IMR-90 (cell line): Measurements from ENCODE around the gene HIC2. TPM values are rescaled to one million over a fixed set of nuclear protein-coding genes. Genes with fewer than 3 reads are reported as not detected.

ENCODE experiments used
- ATAC-seq: fragments of 200-7000 bp; cut with Tn5 transposase; 2 replicates; pipeline ENCODE4 v1.9.1; 2020; ENCODE audit warnings: low read depth, mild to moderate bottlenecking, moderate library complexity
- BruUV-seq: library from RNA; stranded (reverse); fragments of 400-500 nt; replicated peaks from 2 replicates; lab custom pipeline; 2021; lab: Mats Ljungman, UMichigan
- CTCF ChIA-PET: fragments of 300-600 bp; formaldehyde crosslinking; extraction: SDS; loops from one replicate; lab custom pipeline; 2021; ENCODE audit warnings: antibody characterized with exemption; lab: Yijun Ruan, JAX
- POLR2A ChIA-PET: fragments of 300-600 bp; sonication (Branson Sonifier 250); formaldehyde crosslinking; loops from one replicate; lab custom pipeline; 2022; ENCODE audit warnings: antibody characterized with exemption; ENCODE audit not compliant: unreplicated experiment; lab: Charles Lee
- DNase-seq: peaks from one replicate; pipeline ENCODE4 v3.0.0; 2013
- H2AFZ ChIP-seq: replicated peaks from 2 replicates; pipeline ENCODE3; 2013; ENCODE audit warnings: low read length, mild to moderate bottlenecking; ENCODE audit not compliant: poor library complexity
- H2AK5ac ChIP-seq: 2 replicates; pipeline ENCODE4 v1.6.1; 2013; ENCODE audit warnings: low read depth, low read length, inconsistent platforms
- H2AK9ac ChIP-seq: replicated peaks from 2 replicates; pipeline ENCODE3; 2013; ENCODE audit warnings: mild to moderate bottlenecking, low read depth, low read length, moderate library complexity; ENCODE audit not compliant: poor library complexity
- H2BK120ac ChIP-seq: 2 replicates; pipeline ENCODE4 v1.6.1; 2013; ENCODE audit warnings: low read depth, low read length, inconsistent platforms
- H2BK15ac ChIP-seq: 3 replicates; pipeline ENCODE4 v1.6.1; 2013; ENCODE audit warnings: low read depth, low read length, inconsistent platforms
- H2BK20ac ChIP-seq: 2 replicates; pipeline ENCODE4 v1.6.1; 2013; ENCODE audit warnings: low read depth, mild to moderate bottlenecking, inconsistent platforms, low read length, moderate library complexity
- H2BK5ac ChIP-seq: 2 replicates; pipeline ENCODE4 v1.6.1; 2013; ENCODE audit warnings: mild to moderate bottlenecking, low read depth, low read length, inconsistent platforms; ENCODE audit not compliant: poor library complexity, severe bottlenecking
- H3K14ac ChIP-seq: replicated peaks from 2 replicates; pipeline ENCODE4 v1.6.1; 2013; ENCODE audit warnings: low read depth, low read length, inconsistent platforms
- H3K18ac ChIP-seq: 2 replicates; pipeline ENCODE4 v1.6.1; 2013; ENCODE audit warnings: low read depth, low read length, control low read depth
- H3K23ac ChIP-seq: 2 replicates; pipeline ENCODE4 v1.6.1; 2013; ENCODE audit warnings: low read depth, low read length, inconsistent platforms
- H3K27ac ChIP-seq: 2 replicates; pipeline ENCODE4 v1.5.1; 2013; ENCODE audit warnings: mild to moderate bottlenecking, control low read depth, low read length; ENCODE audit not compliant: insufficient read depth
- H3K27me3 ChIP-seq: 2 replicates; pipeline ENCODE4 v1.6.1; 2013; ENCODE audit warnings: low read length; ENCODE audit not compliant: control insufficient read depth, insufficient read depth
- H3K36me3 ChIP-seq: 2 replicates; pipeline ENCODE4 v1.6.1; 2013; ENCODE audit warnings: low read length, mixed read lengths; ENCODE audit not compliant: control insufficient read depth, insufficient read depth
- H3K4ac ChIP-seq: 2 replicates; pipeline ENCODE4 v1.6.1; 2013; ENCODE audit warnings: low read depth, low read length, inconsistent platforms
- H3K4me1 ChIP-seq: 2 replicates; pipeline ENCODE4 v1.6.1; 2013; ENCODE audit warnings: low read length, mixed read lengths; ENCODE audit not compliant: control insufficient read depth, insufficient read depth
- H3K4me2 ChIP-seq: 2 replicates; pipeline ENCODE4 v1.6.1; 2013; ENCODE audit warnings: low read depth, mild to moderate bottlenecking, control low read depth, low read length, moderate library complexity
- H3K4me3 ChIP-seq: 2 replicates; pipeline ENCODE4 v1.5.1; 2013; ENCODE audit warnings: low read depth, mild to moderate bottlenecking, control low read depth, low read length, moderate library complexity; ENCODE audit not compliant: insufficient read depth
- H3K56ac ChIP-seq: 2 replicates; pipeline ENCODE4 v1.6.1; 2013; ENCODE audit warnings: low read length, inconsistent platforms; ENCODE audit not compliant: insufficient read depth; ENCODE audit errors: extremely low read depth
- H3K79me1 ChIP-seq, 2 experiments: 2 replicates each; pipeline ENCODE4 v1.6.1; 2013; ENCODE audit warnings: low read length in 2 of 2, inconsistent platforms in 1 of 2, low read depth in 1 of 2
- H3K9ac ChIP-seq: 2 replicates; pipeline ENCODE4 v1.6.1; 2013; ENCODE audit warnings: low read depth, low read length, control low read depth
- H3K9me1 ChIP-seq: 2 replicates; pipeline ENCODE4 v1.6.1; 2013; ENCODE audit warnings: low read length, inconsistent platforms; ENCODE audit not compliant: insufficient read depth
- H3K9me3 ChIP-seq: 2 replicates; pipeline ENCODE4 v1.6.1; 2013; ENCODE audit warnings: low read length; ENCODE audit not compliant: control insufficient read depth, insufficient read depth
- H4K20me1 ChIP-seq: 2 replicates; pipeline ENCODE4 v1.6.1; 2013; ENCODE audit warnings: low read length, inconsistent platforms; ENCODE audit not compliant: insufficient read depth
- H4K5ac ChIP-seq: 2 replicates; pipeline ENCODE4 v1.6.1; 2013; ENCODE audit warnings: mild to moderate bottlenecking, low read depth, low read length, control low read depth
- H4K8ac ChIP-seq, 2 experiments: 2 replicates each; pipeline ENCODE4 v1.6.1; 2013; ENCODE audit warnings: low read depth in 2 of 2, low read length in 2 of 2, control low read depth in 1 of 2, inconsistent platforms in 1 of 2
- H4K91ac ChIP-seq: 2 replicates; pipeline ENCODE4 v1.6.1; 2013; ENCODE audit warnings: low read depth, low read length, inconsistent platforms; ENCODE audit not compliant: insufficient read depth
- BHLHE40 ChIP-seq: fragments of 150-350 bp; IDR thresholded peaks from 2 replicates; pipeline ENCODE4 v1.6.1; 2016; ENCODE audit warnings: mild to moderate bottlenecking, low read depth, low read length
- CEBPB ChIP-seq: IDR thresholded peaks from 2 replicates; pipeline ENCODE4 v1.6.1; 2012; ENCODE audit warnings: low read depth, low read length, improper control_type of control experiment
- CHD1 ChIP-seq: IDR thresholded peaks from 2 replicates; pipeline ENCODE4 v1.6.1; 2012; ENCODE audit warnings: low read depth, low read length, improper control_type of control experiment
- ELK1 ChIP-seq: fragments of 150-350 bp; IDR thresholded peaks from 2 replicates; pipeline ENCODE4 v1.6.1; 2016; ENCODE audit warnings: low read depth, mild to moderate bottlenecking, low read length, moderate library complexity, borderline replicate concordance
- FOS ChIP-seq: fragments of 150-350 bp; IDR thresholded peaks from 2 replicates; pipeline ENCODE4 v1.6.1; 2016; ENCODE audit warnings: low read depth, low read length
- MAFK ChIP-seq: IDR thresholded peaks from 2 replicates; pipeline ENCODE4 v1.6.1; 2012; ENCODE audit warnings: low read depth, low read length, improper control_type of control experiment
- MAZ ChIP-seq: IDR thresholded peaks from 2 replicates; pipeline ENCODE4 v1.6.1; 2012; ENCODE audit warnings: low read depth, mild to moderate bottlenecking, low read length, improper control_type of control experiment, moderate library complexity, borderline replicate concordance
- NFE2L2 ChIP-seq: fragments of 150-350 bp; IDR thresholded peaks from 2 replicates; pipeline ENCODE4 v1.6.1; 2016; ENCODE audit warnings: low read depth, mild to moderate bottlenecking, low read length
- POLR2A ChIP-seq: IDR thresholded peaks from 2 replicates; pipeline ENCODE4 v1.6.1; 2012; ENCODE audit warnings: mild to moderate bottlenecking, low read depth, low read length
- RAD21 ChIP-seq: IDR thresholded peaks from 2 replicates; pipeline ENCODE4 v1.6.1; 2012; ENCODE audit warnings: low read length, improper control_type of control experiment
- RCOR1 ChIP-seq: IDR thresholded peaks from 2 replicates; pipeline ENCODE4 v1.6.1; 2012; ENCODE audit warnings: mild to moderate bottlenecking, low read length, improper control_type of control experiment; ENCODE audit not compliant: insufficient replicate concordance
- RFX5 ChIP-seq: IDR thresholded peaks from 2 replicates; pipeline ENCODE4 v1.8.0; 2012; ENCODE audit warnings: low read depth, mild to moderate bottlenecking, low read length, moderate library complexity
- SMC3 ChIP-seq: fragments of 150-350 bp; IDR thresholded peaks from 2 replicates; pipeline ENCODE4 v1.6.1; 2016; ENCODE audit warnings: low read depth, mild to moderate bottlenecking, antibody characterized with exemption, low read length, moderate library complexity
- USF2 ChIP-seq: fragments of 150-350 bp; IDR thresholded peaks from 2 replicates; pipeline ENCODE4 v1.6.1; 2017; ENCODE audit warnings: mild to moderate bottlenecking, antibody characterized with exemption, low read length, low read depth
- WGBS, 2 experiments: methylation state at CpG; one replicate each; pipeline versions ENCODE4 v1.1.5 to v1.1.7; 2013; ENCODE audit warnings: missing lambda C conversion rate in 2 of 2; ENCODE audit not compliant: insufficient read length in 1 of 2; ENCODE audit errors: extremely low coverage in 2 of 2; 5-methylcytosine and 5-hydroxymethylcytosine counted together
- dilution Hi-C: fragments of 300-500 bp; cut with HindIII; formaldehyde crosslinking; loops from one replicate; pipeline ENCODE4 v1.14.3; 2018; ENCODE audit warnings: low sequenced_read_pairs; ENCODE audit not compliant: unreplicated experiment
- in situ Hi-C: fragments of 300-500 bp; cut with MboI; formaldehyde crosslinking; loops from 3 replicates; pipeline ENCODE4 v1.14.3; 2019; ENCODE audit warnings: low sequenced_read_pairs, inconsistent platforms, mixed read lengths
- intact Hi-C: fragments of 100-400 bp; cut with micrococcal nuclease; formaldehyde crosslinking; loops from 2 replicates; pipeline ENCODE4 v1.10.0; 2022
- polyA plus RNA-seq, 3 experiments: library from polyadenylated mRNA; depleted of rRNA; stranded (reverse); fragments of >200 nt; gene quantifications; 2 replicates each; pipeline ENCODE4 v1.2.3, GENCODE V29; 2012; ENCODE audit warnings: low replicate concordance in 1 of 3
- total RNA-seq: library from RNA; depleted of rRNA; stranded (reverse); fragments of >200 nt; gene quantifications from 2 replicates; pipeline ENCODE4 v1.2.3, GENCODE V29; 2012

The HIC2 gene
- total and polyA plus RNA-seq, 2 of the 4 experiments (the other 2 are of a cell fraction): 1.4 to 2.4 TPM

GRCh38 chr22:21446128-21446826 is 29.1 kb downstream of the HIC2 start:
- no peaks in the 10 kb centered on the region; the same call in 1 of the 2 replicates for H3K4me1 ChIP-seq
- H3K9ac ChIP-seq: no peak overlapping the region
- H3K9me1 ChIP-seq: no peaks in the 10 kb centered on the region
- no peak overlapping the region for H4K5ac ChIP-seq
- WGBS, 2 experiments: 98% methylated on average over 32 of the region's 49 CpGs; no CpG with 5 or more reads in 1 of the 2 experiments
- peaks cover 4 to 33% of the 10 kb centered on the region in 2 experiments for H3K79me1 ChIP-seq
- H3K27ac ChIP-seq: no peak overlapping the region
- no TSS peak for BruUV-seq
- intact Hi-C loops (no loop called here), dilution Hi-C loops (no loop called here), in situ Hi-C loops (no loop called here)
- H3K36me3 ChIP-seq: peaks cover 38% of the 10 kb centered on the region
- H2BK120ac ChIP-seq: no peak overlapping the region
- no peak overlapping the region for H3K4ac ChIP-seq
- POLR2A ChIA-PET: no interaction called here
- H2BK15ac ChIP-seq: no peak overlapping the region
- no peak overlapping the region for H4K8ac ChIP-seq
- H3K56ac ChIP-seq: no peak overlapping the region
- H3K23ac ChIP-seq: no peak overlapping the region
- peaks cover 39% of the 10 kb centered on the region; the same call in 1 of the 2 replicates for H4K20me1 ChIP-seq
- H2BK20ac ChIP-seq: no peak overlapping the region
- no peak overlapping the region for H3K14ac ChIP-seq
- H2AFZ ChIP-seq: no peak overlapping the region
- H2AK9ac ChIP-seq: no peak overlapping the region
- no peak overlapping the region for H3K18ac ChIP-seq
- H3K27me3 ChIP-seq: no peaks in the 10 kb centered on the region
- H3K9me3 ChIP-seq: no peaks in the 10 kb centered on the region
- CTCF ChIA-PET: no interaction called here
- no peak overlapping the region for H2AK5ac ChIP-seq
- no peak overlapping the region for H3K4me2 ChIP-seq
- ATAC-seq (no peak), DNase-seq (no peak)
- H3K4me3 ChIP-seq: no peak overlapping the region
- TF ChIP-seq RCOR1: no peak
- no peak for TF ChIP-seq ELK1
- no peak for TF ChIP-seq CHD1
- TF ChIP-seq USF2: no peak
- TF ChIP-seq RAD21: no peak
- TF ChIP-seq BHLHE40: no peak
- no peak for TF ChIP-seq RFX5
- TF ChIP-seq POLR2A: no peak
- TF ChIP-seq FOS: no peak
- no peak for TF ChIP-seq MAFK
- TF ChIP-seq MAZ: no peak
- TF ChIP-seq CEBPB: no peak
- TF ChIP-seq SMC3: no peak
- TF ChIP-seq NFE2L2: no peak
- no peak overlapping the region for H2BK5ac ChIP-seq
- no peak overlapping the region for H4K91ac ChIP-seq
